Psoas muscle (tissue), 8 donors: ENCODE results near the gene SLC25A28. TPM values are rescaled to one million over a fixed set of nuclear protein-coding genes. Genes with fewer than 3 reads are reported as not detected.
A peak's percentile ranks its signal among the peaks of the same experiment; 100 is the strongest.

Source experiments
- ATAC-seq, 4 donors: fragments of 200-7000 bp; cut with Tn5 transposase; one replicate each; pipeline ENCODE4 v1.9.1; 2020; ENCODE audit warnings: moderate library complexity in 3 of 4, mild to moderate bottlenecking in 2 of 4
- DNase-seq, 2 donors: peaks; one replicate each; pipeline ENCODE4 v3.0.0-alpha.2; 2020
- H3K27ac ChIP-seq: fragments of 200-600 bp; one replicate; pipeline ENCODE4 v1.8.0; 2022
- H3K27me3 ChIP-seq, 3 donors: fragments of 200-600 bp in 1 of 3; one replicate each; pipeline versions ENCODE4 v1.6.1 to v1.8.0; 2013 to 2022; ENCODE audit warnings: low read length in 2 of 3, mild to moderate bottlenecking in 2 of 3, moderate library complexity in 1 of 3; ENCODE audit not compliant: insufficient read depth in 3 of 3
- H3K36me3 ChIP-seq, 2 donors: fragments of 200-600 bp in 1 of 2; one replicate each; pipeline versions ENCODE4 v1.6.1 to v1.8.0; 2013 to 2022; ENCODE audit warnings: low read depth in 1 of 2, mild to moderate bottlenecking in 1 of 2, moderate library complexity in 1 of 2; ENCODE audit not compliant: insufficient read depth in 1 of 2
- H3K4me1 ChIP-seq: fragments of 200-600 bp; one replicate; pipeline ENCODE4 v1.8.0; 2022
- H3K4me3 ChIP-seq: fragments of 200-600 bp; one replicate; pipeline ENCODE4 v1.8.0; 2022; ENCODE audit warnings: mild to moderate bottlenecking
- H3K9me3 ChIP-seq: fragments of 200-600 bp; one replicate; pipeline ENCODE4 v1.8.0; 2022
- CTCF ChIP-seq: fragments of 200-600 bp; IDR thresholded peaks from one replicate; pipeline ENCODE4 v1.8.0; 2022; ENCODE audit warnings: antibody characterized with exemption
- WGBS, 3 donors: extraction: QIAGEN DNeasy Blood & Tissue Kit; methylation state at CpG; one replicate each; pipeline versions ENCODE4 v1.1.6 to v1.1.7; 2013; 5-methylcytosine and 5-hydroxymethylcytosine counted together
- intact Hi-C, 2 donors: fragments of 100-400 bp; cut with DNase I; formaldehyde crosslinking; loops; one replicate each; pipeline versions ENCODE4 v1.11.0 to v1.14.2; 2022
- polyA plus RNA-seq, 3 donors: library from polyadenylated mRNA; stranded (reverse); fragments of 200-250 nt; gene quantifications; one replicate each; pipeline ENCODE4 v1.2.3, GENCODE V29; 2013
- total RNA-seq, 4 donors: library from RNA; stranded (reverse); fragmentation: NEBNext Ultra II Directional in 2 of 4; extraction: Animal tissue kit (Norgen Biotek cat#: 25700) in 2 of 4; gene quantifications; one replicate each; pipeline versions ENCODE4 v1.2.1 to v1.2.4, GENCODE V29; 2021 to 2023
- donor health status: healthy with polysubstance abuse.
- donor health status: DM: no; HTN: no; CAD: no; lungs with moderate emphysema.
- donor health status: Bipolar disorder and iron deficiency.
- donor health status: healthy.
- donor health status: DM: yes; HTN: yes; CAD: no.
- donor health status: DM: no; HTN: no; CAD: no.
- donor health status: DM: no; HTN: no; CAD: no.
- donor health status: DM: yes; HTN: yes; CAD: no.

SLC25A28 gene
- total and polyA plus RNA-seq, 7 donors = 30.6 to 69.8 (median 61.6) TPM

GRCh38 chr10:99595770-99596465 is 24.3 kb downstream of the SLC25A28 start:
- no peaks in the 10 kb centered on the region for H3K27me3 ChIP-seq
- H3K4me1 ChIP-seq = peaks cover 19% of the 10 kb centered on the region
- peak; percentile 86 to 99 (median 99) for ATAC-seq
- H3K4me3 ChIP-seq = no peak overlapping the region
- intact Hi-C loops = no loop called here
- DNase-seq = peak in 1 of 2 donors; percentile 68
- TF ChIP-seq CTCF = no peak
- peak overlapping the region; percentile 67 for H3K27ac ChIP-seq
- 30 to 50% (median 31%) methylated on average over 6 of the region's 6 CpGs for WGBS, 3 donors
- no peaks in the 10 kb centered on the region for H3K9me3 ChIP-seq
- H3K36me3 ChIP-seq = no peaks in the 10 kb centered on the region

GRCh38 chr10:99595236-99595635 is 25.0 kb downstream of the SLC25A28 start:
- intact Hi-C loops = no loop called here
- peak overlapping the region; percentile 67 for H3K27ac ChIP-seq
- no peak for ATAC-seq
- WGBS, 3 donors = 67 to 68% (median 68%) methylated on average over 3 of the region's 3 CpGs
- no peaks in the 10 kb centered on the region for H3K9me3 ChIP-seq
- H3K4me3 ChIP-seq = no peak overlapping the region
- TF ChIP-seq CTCF = no peak
- no peaks in the 10 kb centered on the region for H3K27me3 ChIP-seq
- no peak for DNase-seq
- H3K4me1 ChIP-seq = peaks cover 19% of the 10 kb centered on the region
- H3K36me3 ChIP-seq = no peaks in the 10 kb centered on the region

- no peak for TF ChIP-seq CTCF
- no peaks in the 10 kb centered on the region for H3K27me3 ChIP-seq
- ATAC-seq (no peak), DNase-seq (no peak)
- H3K36me3 ChIP-seq = no peaks in the 10 kb centered on the region
- H3K9me3 ChIP-seq = no peaks in the 10 kb centered on the region
- H3K27ac ChIP-seq = no peak overlapping the region
- H3K4me3 ChIP-seq = no peak overlapping the region
- WGBS, 3 donors = 61 to 70% (median 69%) methylated on average over 5 of the region's 5 CpGs
- intact Hi-C loops = no loop called here
- peaks cover 16% of the 10 kb centered on the region for H3K4me1 ChIP-seq
Measured at GRCh38 chr10:99593312-99593711, 26.9 kb downstream of the SLC25A28 start.

GRCh38 chr10:99590799-99591198 is 29.4 kb downstream of the SLC25A28 start:
- Histone ChIP-seq H3K4me3 (no peak overlapping the region), H3K36me3 (no peaks in the 10 kb centered on the region), H3K9me3 (no peaks in the 10 kb centered on the region), H3K4me1 (peaks cover 6% of the 10 kb centered on the region), H3K27me3 (no peaks in the 10 kb centered on the region), H3K27ac (no peak overlapping the region)
- DNase-seq (no peak), ATAC-seq (no peak)
- 78 to 80% (median 79%) methylated on average over 7 of the region's 7 CpGs for WGBS, 3 donors
- intact Hi-C loops = no loop called here
- no peak for TF ChIP-seq CTCF

GRCh38 chr10:99583687-99584086 is 36.6 kb downstream of the SLC25A28 start:
- no peak overlapping the region for H3K27ac ChIP-seq
- WGBS, 3 donors = 62 to 68% (median 65%) methylated on average over 8 of the region's 8 CpGs
- intact Hi-C loops = no loop called here
- no peak for ATAC-seq
- H3K36me3 ChIP-seq = no peaks in the 10 kb centered on the region
- TF ChIP-seq CTCF = no peak
- H3K27me3 ChIP-seq = no peaks in the 10 kb centered on the region
- H3K4me3 ChIP-seq = no peak overlapping the region
- no peak for DNase-seq
- H3K9me3 ChIP-seq = no peaks in the 10 kb centered on the region
- H3K4me1 ChIP-seq = no peaks in the 10 kb centered on the region
